Mucosa of gallbladder (tissue), 1 donor: Measurements from ENCODE around the gene MBNL2. TPM values are rescaled to one million over a fixed set of nuclear protein-coding genes. Genes with fewer than 3 reads are reported as not detected.
"Not testable (repeated sequence)": the region's sequence is repeated elsewhere in the genome, so short reads cannot be mapped to it uniquely, and the experiment has no call there.

Experiments used
- DNase-seq: peaks from one replicate; pipeline ENCODE4 v3.0.0-alpha.2; 2020; ENCODE audit warnings: low spot score
- total RNA-seq: library from RNA; stranded (reverse); gene quantifications from one replicate; pipeline ENCODE4 v1.2.1, GENCODE V29; 2021
- donor health status: DM: no; HTN: no; CAD: no.

Gene MBNL2
- total RNA-seq, 1 donor from 2014 or later = 74.7 TPM

GRCh38 chr13:97347255-97347932 lies 125.3 kb downstream of the MBNL2 start:
- no peak for DNase-seq

- DNase-seq = no peak
Measured at GRCh38 chr13:97348569-97349100, 126.5 kb downstream of the MBNL2 start.

GRCh38 chr13:97352012-97352411 lies 129.9 kb downstream of the MBNL2 start:
- not testable (repeated sequence) for DNase-seq

GRCh38 chr13:97352815-97353214 lies 130.7 kb downstream of the MBNL2 start:
- no peak for DNase-seq

DNA sequence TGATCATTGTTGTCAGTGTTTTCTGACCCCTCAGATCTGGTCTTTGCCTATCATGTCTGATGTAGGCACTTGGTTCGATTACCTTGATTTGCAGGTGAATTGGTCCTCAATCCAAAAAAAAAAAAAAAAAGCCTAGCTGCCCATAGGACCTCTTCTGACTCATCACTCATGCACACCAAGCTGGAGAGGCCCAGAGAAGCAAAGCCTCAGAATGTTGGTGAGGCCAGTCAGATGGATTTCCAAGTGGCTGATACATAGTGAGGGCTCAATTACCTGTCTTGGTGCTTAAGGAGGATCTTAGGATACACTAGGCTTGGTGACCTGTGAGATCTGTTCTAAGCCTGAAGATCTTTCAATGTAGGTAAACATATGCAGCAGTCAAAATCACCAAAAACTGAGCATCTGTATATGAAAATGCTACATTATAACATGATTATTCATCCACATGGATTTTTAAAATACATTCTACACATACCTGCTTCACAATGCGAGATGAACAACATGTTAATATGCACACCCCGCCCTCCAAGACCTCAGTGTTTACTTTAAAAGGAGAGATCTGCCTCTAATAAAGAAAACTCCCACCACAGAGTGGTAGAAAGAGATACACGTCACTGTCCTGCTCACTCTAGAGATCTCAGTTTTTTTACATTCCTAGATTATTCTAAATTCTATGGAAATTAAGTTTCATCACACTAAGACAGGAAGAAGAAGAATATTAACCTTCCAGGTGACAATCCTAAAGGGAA lies 132.0 kb downstream of the MBNL2 start:
- no peak for DNase-seq

DNA sequence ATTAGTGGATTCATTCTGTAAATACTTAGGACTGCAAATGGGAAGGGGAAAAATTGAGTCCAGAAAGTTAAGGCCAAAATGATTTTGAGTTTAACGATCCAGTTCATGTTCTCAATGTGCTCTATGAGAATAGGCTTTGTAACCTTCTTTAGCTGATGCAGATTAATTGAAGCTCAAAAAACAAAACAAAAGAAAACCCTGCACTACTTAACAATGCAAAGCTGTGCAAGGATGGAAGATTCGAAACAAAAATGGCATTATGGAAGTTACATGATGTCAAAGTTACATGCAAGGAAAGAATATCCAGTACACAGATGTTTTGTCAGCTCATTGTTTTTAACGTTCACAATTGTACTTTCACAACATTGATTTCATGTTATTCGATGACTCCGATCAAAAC lies 132.7 kb downstream of the MBNL2 start:
- DNase-seq = no peak

DNA sequence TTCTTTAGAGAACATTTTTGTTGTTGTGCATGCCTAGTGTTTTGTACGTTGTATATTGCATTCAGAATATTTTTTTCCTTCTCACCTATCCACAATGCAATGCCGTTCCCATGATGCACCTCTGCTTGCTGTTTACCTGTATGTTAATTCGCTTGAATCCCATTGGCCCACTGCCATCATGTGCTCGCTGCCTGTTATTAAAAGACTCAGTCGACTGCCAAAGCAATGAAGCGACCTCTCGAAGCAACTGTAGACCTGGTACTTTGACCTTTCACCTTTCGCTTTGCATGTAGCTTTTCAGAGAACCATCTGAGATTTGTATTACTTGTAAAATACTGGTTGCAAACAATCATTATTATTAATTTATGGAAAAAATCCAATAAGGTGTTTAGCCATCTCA lies 134.5 kb downstream of the MBNL2 start:
- DNase-seq = no peak

DNA sequence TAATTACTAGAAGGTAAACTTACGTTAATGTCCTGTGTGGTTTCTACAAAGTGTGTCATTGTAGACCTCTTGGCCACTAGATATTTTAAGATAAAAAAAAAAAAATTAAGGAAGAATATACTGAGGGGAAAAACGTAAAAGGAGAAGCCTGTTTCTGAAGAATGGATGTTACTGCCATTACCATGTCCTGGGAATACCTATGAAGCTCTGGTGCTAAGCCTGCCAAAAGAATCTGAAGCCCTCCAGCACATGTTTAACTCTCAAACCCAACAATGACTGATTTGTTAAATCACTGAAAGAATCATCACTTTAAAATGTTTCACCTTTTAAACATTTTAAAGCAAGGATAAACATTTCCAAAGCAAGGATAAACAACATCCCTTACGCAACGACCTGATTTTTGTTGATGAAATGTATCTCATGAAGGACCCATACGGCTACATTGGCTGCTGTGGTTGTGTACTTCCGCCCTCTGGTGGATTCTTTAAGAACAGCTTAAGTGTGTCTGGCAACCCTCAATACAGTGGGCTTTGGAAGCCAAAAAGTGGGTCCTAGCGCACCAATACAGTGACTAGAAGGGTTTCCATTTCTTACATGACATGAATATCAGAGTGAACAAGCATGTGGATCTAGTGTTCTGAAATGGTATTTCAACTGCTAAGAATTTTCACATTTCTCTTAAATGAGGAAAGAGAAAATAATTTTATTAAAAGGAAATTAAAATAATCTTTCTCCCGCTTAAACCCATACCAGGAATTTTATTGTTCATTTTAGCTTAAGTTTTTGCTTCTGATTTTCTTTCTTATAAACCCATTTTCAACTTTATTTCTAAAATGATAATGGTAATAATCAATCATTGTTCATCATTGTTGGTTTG lies 137.3 kb downstream of the MBNL2 start:
- DNase-seq = peak; percentile 58

- no peak for DNase-seq
Measured at GRCh38 chr13:97360610-97361009, 138.5 kb downstream of the MBNL2 start.

- DNase-seq = no peak
Measured at GRCh38 chr13:97364031-97364430, 141.9 kb downstream of the MBNL2 start.

DNA sequence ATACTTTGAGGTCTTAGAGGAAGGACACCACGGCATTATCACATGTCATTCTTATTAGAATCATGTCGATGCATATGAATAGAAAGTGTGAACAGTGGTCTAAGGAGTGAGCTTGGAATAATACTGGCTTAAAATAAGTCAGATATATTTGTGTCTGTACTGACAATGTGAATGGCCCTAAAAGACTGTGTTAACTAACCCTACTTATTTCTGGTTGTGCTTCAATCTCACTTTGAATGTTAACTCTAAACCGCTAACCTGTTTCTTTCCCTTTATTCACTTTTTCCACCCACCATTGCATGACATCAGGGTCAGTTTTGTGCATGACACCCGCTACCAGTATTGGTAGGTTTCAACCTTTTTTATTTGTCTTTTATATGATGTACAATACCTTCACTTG lies 142.7 kb downstream of the MBNL2 start:
- no peak for DNase-seq

GRCh38 chr13:97366172-97366688 lies 144.1 kb downstream of the MBNL2 start:
- DNase-seq = no peak

- no peak for DNase-seq
Measured at GRCh38 chr13:97367016-97367822, 145.1 kb downstream of the MBNL2 start.

- DNase-seq = no peak
Measured at GRCh38 chr13:97369261-97369893, 147.2 kb downstream of the MBNL2 start.

GRCh38 chr13:97371486-97372109 lies 149.5 kb downstream of the MBNL2 start:
- no peak for DNase-seq

GRCh38 chr13:97372936-97373335 lies 150.8 kb downstream of the MBNL2 start:
- DNase-seq = no peak

DNA sequence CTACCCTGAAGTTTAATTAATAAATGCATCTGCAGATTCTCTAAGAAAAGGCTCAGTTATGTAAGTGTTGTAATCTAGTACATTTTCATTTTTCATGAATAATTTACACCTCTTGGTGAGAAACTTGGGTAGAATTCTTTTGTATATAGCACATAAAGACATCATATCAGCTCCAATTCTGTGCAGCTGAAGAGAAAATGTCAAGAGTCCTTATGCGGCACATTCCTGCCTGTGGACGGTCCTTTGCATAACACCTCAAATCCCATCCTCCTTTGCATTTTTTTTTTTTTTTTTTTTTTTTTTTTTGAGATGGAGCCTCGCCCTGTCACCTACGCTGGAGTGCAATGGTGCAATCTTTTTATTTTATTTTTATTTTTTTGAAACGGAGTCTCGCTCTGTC lies 151.7 kb downstream of the MBNL2 start:
- no peak for DNase-seq

DNA sequence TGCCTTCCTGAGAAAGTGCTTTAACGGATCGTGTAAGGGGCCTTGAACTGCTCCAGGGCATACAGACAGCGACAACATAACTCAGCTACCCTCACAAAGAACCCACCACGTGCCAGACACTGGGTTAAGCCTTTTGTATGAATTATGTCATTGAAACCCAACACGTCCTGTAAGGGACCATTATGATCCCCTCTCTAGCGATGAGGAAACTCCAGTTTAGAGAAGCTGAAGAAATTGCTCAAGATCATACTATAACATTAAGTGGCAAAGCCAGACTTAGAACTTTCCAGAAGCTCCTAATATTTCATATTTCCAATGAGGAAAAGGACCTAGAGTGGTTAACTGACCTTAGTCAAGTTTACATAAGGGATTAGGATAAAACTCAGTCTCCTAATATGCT lies 154.8 kb downstream of the MBNL2 start:
- DNase-seq = no peak

DNA sequence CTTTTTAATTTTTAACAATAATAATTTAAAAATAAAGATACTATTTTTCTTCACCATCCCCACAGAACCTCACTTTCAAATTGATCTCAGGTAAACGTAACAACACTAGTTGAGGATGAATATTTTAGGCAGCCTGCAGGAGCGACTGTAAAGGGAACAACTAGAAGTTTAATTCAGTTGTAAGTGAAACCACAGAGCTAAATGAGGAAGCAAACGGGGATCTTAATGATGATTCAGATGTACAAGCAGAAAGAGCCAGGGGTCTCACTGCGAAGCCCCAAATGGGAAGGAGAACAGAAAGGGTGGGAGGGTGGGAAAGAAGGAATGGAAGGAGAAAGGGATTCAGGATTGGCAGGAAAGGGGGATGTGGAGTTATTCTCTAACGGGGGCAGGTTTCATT lies 157.3 kb downstream of the MBNL2 start:
- DNase-seq = no peak

- DNase-seq = no peak
Measured at GRCh38 chr13:97380696-97381095, 158.6 kb downstream of the MBNL2 start.
